Colonic mucosa (tissue), 4 donors: ENCODE data around the gene CFAP77. TPM values are rescaled to one million over a fixed set of nuclear protein-coding genes. Genes with fewer than 3 reads are reported as not detected.

Experiments
- DNase-seq: peaks from one replicate; pipeline ENCODE4 v3.0.0-alpha.2; 2020
- H3K27ac ChIP-seq: fragments of 200-600 bp; one replicate; pipeline ENCODE4 v1.8.0; 2021
- H3K27me3 ChIP-seq: fragments of 200-600 bp; one replicate; pipeline ENCODE4 v1.8.0; 2021
- H3K36me3 ChIP-seq: fragments of 200-600 bp; one replicate; pipeline ENCODE4 v1.8.0; 2021
- H3K4me1 ChIP-seq: fragments of 200-600 bp; one replicate; pipeline ENCODE4 v1.8.0; 2021; ENCODE audit warnings: mild to moderate bottlenecking
- H3K4me3 ChIP-seq: fragments of 200-600 bp; one replicate; pipeline ENCODE4 v1.8.0; 2021
- H3K9ac ChIP-seq, 2 donors: one replicate each; pipeline ENCODE4 v1.7.0; 2013; ENCODE audit warnings: control low read depth in 2 of 2, low read depth in 2 of 2, low read length in 2 of 2
- H3K9me3 ChIP-seq: fragments of 200-600 bp; one replicate; pipeline ENCODE4 v1.8.0; 2021
- intact Hi-C: fragments of 100-400 bp; cut with DNase I; formaldehyde crosslinking; loops from one replicate; pipeline ENCODE4 v1.14.1; 2022
- total RNA-seq, 2 donors: library from RNA; stranded (reverse); fragmentation: NEBNext Ultra II Directional in 1 of 2; extraction: Animal tissue kit (Norgen Biotek cat#: 25700) in 1 of 2; gene quantifications; one replicate each; pipeline ENCODE4 v1.2.1, GENCODE V29; 2021
- TF ChIP-seq, protein P1 (sequence below): fragments of 200-600 bp; IDR thresholded peaks from one replicate; pipeline ENCODE4 v1.8.0; 2022; ENCODE audit warnings: antibody characterized with exemption, mild to moderate bottlenecking
- donor health status: healthy.
- donor health status: DM: no; HTN: no; CAD: no.
- donor health status: DM: no; HTN: no; CAD: no.

The CFAP77 gene
- total RNA-seq, 2 donors from 2014 or later: not detected

DNA sequence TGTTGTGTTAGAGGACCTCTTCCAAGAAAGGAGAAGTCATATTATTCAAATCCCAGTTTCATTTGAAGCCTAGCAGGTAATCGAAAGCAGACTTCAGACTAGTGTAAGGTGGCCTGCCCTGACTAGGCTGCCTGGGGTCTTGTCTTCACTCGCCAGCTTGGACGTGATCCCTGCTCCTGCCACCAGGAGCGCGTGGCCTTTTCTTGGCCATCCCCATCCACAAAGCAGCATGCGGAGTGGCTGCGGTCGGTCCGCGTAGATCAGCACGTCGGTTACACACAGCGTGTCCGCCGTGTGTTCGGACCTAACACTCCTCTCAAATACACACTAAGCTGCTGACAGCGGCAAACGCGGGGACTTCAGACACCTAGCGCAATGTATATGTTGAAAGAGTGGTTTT lies 37.3 kb downstream of the CFAP77 start:
- H3K27ac ChIP-seq: no peak overlapping the region
- H3K4me1 ChIP-seq: no peaks in the 10 kb centered on the region
- no peak for DNase-seq
- H3K27me3 ChIP-seq: peaks cover 3% of the 10 kb centered on the region
- H3K4me3 ChIP-seq: no peak overlapping the region
- no peaks in the 10 kb centered on the region for H3K9me3 ChIP-seq
- no peak overlapping the region for H3K9ac ChIP-seq
- intact Hi-C loops: no loop called here
- TF ChIP-seq, protein P1, sequence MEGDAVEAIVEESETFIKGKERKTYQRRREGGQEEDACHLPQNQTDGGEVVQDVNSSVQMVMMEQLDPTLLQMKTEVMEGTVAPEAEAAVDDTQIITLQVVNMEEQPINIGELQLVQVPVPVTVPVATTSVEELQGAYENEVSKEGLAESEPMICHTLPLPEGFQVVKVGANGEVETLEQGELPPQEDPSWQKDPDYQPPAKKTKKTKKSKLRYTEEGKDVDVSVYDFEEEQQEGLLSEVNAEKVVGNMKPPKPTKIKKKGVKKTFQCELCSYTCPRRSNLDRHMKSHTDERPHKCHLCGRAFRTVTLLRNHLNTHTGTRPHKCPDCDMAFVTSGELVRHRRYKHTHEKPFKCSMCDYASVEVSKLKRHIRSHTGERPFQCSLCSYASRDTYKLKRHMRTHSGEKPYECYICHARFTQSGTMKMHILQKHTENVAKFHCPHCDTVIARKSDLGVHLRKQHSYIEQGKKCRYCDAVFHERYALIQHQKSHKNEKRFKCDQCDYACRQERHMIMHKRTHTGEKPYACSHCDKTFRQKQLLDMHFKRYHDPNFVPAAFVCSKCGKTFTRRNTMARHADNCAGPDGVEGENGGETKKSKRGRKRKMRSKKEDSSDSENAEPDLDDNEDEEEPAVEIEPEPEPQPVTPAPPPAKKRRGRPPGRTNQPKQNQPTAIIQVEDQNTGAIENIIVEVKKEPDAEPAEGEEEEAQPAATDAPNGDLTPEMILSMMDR: no peak
- H3K36me3 ChIP-seq: no peaks in the 10 kb centered on the region

- H3K4me1 ChIP-seq: no peaks in the 10 kb centered on the region
- no peaks in the 10 kb centered on the region for H3K36me3 ChIP-seq
- DNase-seq: no peak
- no peak overlapping the region for H3K4me3 ChIP-seq
- H3K9me3 ChIP-seq: no peaks in the 10 kb centered on the region
- no peak overlapping the region for H3K27ac ChIP-seq
- TF ChIP-seq, protein P1: no peak
- no peak overlapping the region for H3K9ac ChIP-seq
- H3K27me3 ChIP-seq: peaks cover 3% of the 10 kb centered on the region
- intact Hi-C loops: no loop called here
Observed at GRCh38 chr9:132447902-132448301, 37.9 kb downstream of the CFAP77 start.

DNA sequence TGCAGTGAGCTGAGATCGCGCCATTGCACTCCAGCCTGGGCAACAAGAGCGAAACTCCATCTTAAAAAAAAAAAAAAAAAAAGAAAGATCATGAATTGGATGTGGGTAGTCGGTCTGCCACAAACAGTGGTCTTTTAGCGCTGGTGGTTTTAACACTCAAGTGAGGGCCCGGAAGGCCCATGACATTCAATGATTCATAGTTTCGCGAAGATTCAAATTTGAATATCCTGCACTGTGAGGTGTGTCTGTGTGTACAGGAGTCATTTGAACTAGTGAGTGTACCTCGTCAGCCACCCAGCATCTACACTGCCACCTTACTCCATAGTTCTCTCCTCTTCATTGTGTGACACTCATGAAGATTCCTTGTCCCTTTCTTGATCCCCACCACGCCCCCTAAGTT lies 41.3 kb downstream of the CFAP77 start:
- no peak overlapping the region for H3K9ac ChIP-seq
- no peaks in the 10 kb centered on the region for H3K4me1 ChIP-seq
- no peak overlapping the region for H3K27ac ChIP-seq
- no peak overlapping the region for H3K4me3 ChIP-seq
- intact Hi-C loops: no loop called here
- TF ChIP-seq, protein P1: no peak
- DNase-seq: no peak
- no peaks in the 10 kb centered on the region for H3K9me3 ChIP-seq
- no peaks in the 10 kb centered on the region for H3K27me3 ChIP-seq
- no peaks in the 10 kb centered on the region for H3K36me3 ChIP-seq

- no peaks in the 10 kb centered on the region for H3K27me3 ChIP-seq
- intact Hi-C loops: no loop called here
Observed at GRCh38 chr9:132456241-132456640, 46.2 kb downstream of the CFAP77 start.

GRCh38 chr9:132457504-132458236 lies 47.7 kb downstream of the CFAP77 start:
- DNase-seq: no peak
- no peak overlapping the region for H3K27ac ChIP-seq
- TF ChIP-seq, protein P1: no peak
- no peaks in the 10 kb centered on the region for H3K4me1 ChIP-seq
- no peak overlapping the region for H3K9ac ChIP-seq
- no peaks in the 10 kb centered on the region for H3K36me3 ChIP-seq
- no peaks in the 10 kb centered on the region for H3K9me3 ChIP-seq
- intact Hi-C loops: no loop called here
- H3K4me3 ChIP-seq: no peak overlapping the region
- no peaks in the 10 kb centered on the region for H3K27me3 ChIP-seq

More at GRCh38 chr9:132456241-132456640, 46.2 kb downstream of the CFAP77 start:
- H3K9ac ChIP-seq: no peak overlapping the region
- H3K4me3 ChIP-seq: no peak overlapping the region
- no peaks in the 10 kb centered on the region for H3K9me3 ChIP-seq
- H3K4me1 ChIP-seq: no peaks in the 10 kb centered on the region
- no peaks in the 10 kb centered on the region for H3K36me3 ChIP-seq
- no peak overlapping the region for H3K27ac ChIP-seq
- TF ChIP-seq, protein P1: no peak
- DNase-seq: no peak
